Spleen (tissue), 11 donors: Measurements from ENCODE around the gene ARHGEF7. TPM values are rescaled to one million over a fixed set of nuclear protein-coding genes. Genes with fewer than 3 reads are reported as not detected.

ENCODE experiments used
- DNase-seq: peaks from one replicate; pipeline ENCODE4 v3.0.0-alpha.2; 2020
- H3K27ac ChIP-seq, 8 donors: fragments of 200-600 bp; sonication (generic) in 7 of 8; 1 replicate in 4 of 8; 2 replicates in 4 of 8; pipeline versions ENCODE4 v1.5.0 to v1.8.0; 2016 to 2021; ENCODE audit warnings: inconsistent platforms in 4 of 8, mild to moderate bottlenecking in 4 of 8, moderate library complexity in 1 of 8
- H3K27me3 ChIP-seq, 7 donors: fragments of 200-600 bp; sonication (generic) in 6 of 7; replicated peaks in 1 of 7; 1 replicate in 4 of 7; 2 replicates in 3 of 7; pipeline versions ENCODE4 v1.5.0 to v1.8.0; 2016 to 2021; ENCODE audit warnings: inconsistent platforms in 3 of 7, mild to moderate bottlenecking in 1 of 7
- H3K36me3 ChIP-seq, 6 donors: fragments of 200-600 bp; sonication (generic) in 5 of 6; 1 replicate in 4 of 6; 2 replicates in 2 of 6; pipeline versions ENCODE4 v1.5.0 to v1.8.0; 2016 to 2021; ENCODE audit warnings: inconsistent platforms in 2 of 6
- H3K4me1 ChIP-seq, 6 donors: fragments of 200-600 bp; sonication (generic) in 5 of 6; 1 replicate in 3 of 6; 2 replicates in 3 of 6; pipeline versions ENCODE4 v1.5.0 to v1.8.0; 2016 to 2021; ENCODE audit warnings: inconsistent platforms in 3 of 6
- H3K4me3 ChIP-seq, 8 donors: fragments of 200-600 bp; sonication (generic) in 7 of 8; 1 replicate in 4 of 8; 2 replicates in 4 of 8; pipeline versions ENCODE4 v1.5.0 to v1.8.0; 2016 to 2021; ENCODE audit warnings: inconsistent platforms in 4 of 8, mild to moderate bottlenecking in 4 of 8, moderate library complexity in 2 of 8
- H3K9me3 ChIP-seq, 8 donors: fragments of 200-600 bp; sonication (generic) in 7 of 8; 1 replicate in 4 of 8; 2 replicates in 4 of 8; pipeline versions ENCODE4 v1.5.0 to v1.8.0; 2016 to 2021; ENCODE audit warnings: inconsistent platforms in 4 of 8
- POLR2A ChIP-seq, 3 donors: fragments of 450-650 bp; IDR thresholded peaks; one replicate each; pipeline ENCODE4 v1.5.1; 2017; ENCODE audit warnings: antibody characterized with exemption in 3 of 3, mild to moderate bottlenecking in 1 of 3
- POLR2AphosphoS5 ChIP-seq, 3 donors: sonication (generic); formaldehyde crosslinking; IDR thresholded peaks; one replicate each; pipeline ENCODE4 v1.5.1; 2017; ENCODE audit warnings: antibody characterized with exemption in 3 of 3
- WGBS, 5 donors: extraction: QIAGEN DNeasy Blood & Tissue Kit in 3 of 5; methylation state at CpG; one replicate each; pipeline versions ENCODE4 v1.1.5 to v1.1.7; 2013 to 2018; 5-methylcytosine and 5-hydroxymethylcytosine counted together
- intact Hi-C: fragments of 100-400 bp; cut with DNase I; formaldehyde crosslinking; loops from one replicate; pipeline ENCODE4 v1.15.0; 2023; ENCODE audit warnings: low total_unique reads
- polyA plus RNA-seq, 3 donors: library from polyadenylated mRNA; stranded (reverse); fragments of 200-250 nt; gene quantifications; one replicate each; pipeline ENCODE4 v1.2.1, GENCODE V29; 2013
- total RNA-seq, 7 donors: library from RNA; depleted of rRNA in 3 of 7; stranded (reverse); fragments of >200 nt in 3 of 7; fragmentation: NEBNext Ultra II Directional in 4 of 7; extraction: Animal tissue kit (Norgen Biotek cat#: 25700) in 4 of 7; gene quantifications; one replicate each; pipeline versions ENCODE4 v1.1.0 to v1.2.1, GENCODE V29; 2016 to 2021
- TF ChIP-seq, protein P1 (sequence below), 11 experiments: fragments of 200-600 bp in 7 of 11; fragments of 450-650 bp in 4 of 11; sonication (generic) in 4 of 11; IDR thresholded peaks in 8 of 11; conservative IDR thresholded peaks in 3 of 11; 1 replicate in 7 of 11; 2 replicates in 4 of 11; pipeline versions ENCODE4 v1.4.0 to v1.8.0; 2016 to 2021; ENCODE audit warnings: antibody characterized with exemption in 11 of 11, inconsistent platforms in 4 of 11, mild to moderate bottlenecking in 1 of 11
- donor health status: healthy with polysubstance abuse.
- donor health status: DM: no; HTN: no; CAD: no; lungs with moderate emphysema.
- donor health status: DM: no; HTN: no; CAD: no.
- donor health status: Bipolar disorder and iron deficiency.
- donor health status: healthy.
- donor health status: DM: no; HTN: no; CAD: no.
- donor health status: DM: yes; HTN: yes; CAD: no.

The ARHGEF7 gene
- total and polyA plus RNA-seq, 10 donors: 18.0 to 192 (median 114) TPM

DNA sequence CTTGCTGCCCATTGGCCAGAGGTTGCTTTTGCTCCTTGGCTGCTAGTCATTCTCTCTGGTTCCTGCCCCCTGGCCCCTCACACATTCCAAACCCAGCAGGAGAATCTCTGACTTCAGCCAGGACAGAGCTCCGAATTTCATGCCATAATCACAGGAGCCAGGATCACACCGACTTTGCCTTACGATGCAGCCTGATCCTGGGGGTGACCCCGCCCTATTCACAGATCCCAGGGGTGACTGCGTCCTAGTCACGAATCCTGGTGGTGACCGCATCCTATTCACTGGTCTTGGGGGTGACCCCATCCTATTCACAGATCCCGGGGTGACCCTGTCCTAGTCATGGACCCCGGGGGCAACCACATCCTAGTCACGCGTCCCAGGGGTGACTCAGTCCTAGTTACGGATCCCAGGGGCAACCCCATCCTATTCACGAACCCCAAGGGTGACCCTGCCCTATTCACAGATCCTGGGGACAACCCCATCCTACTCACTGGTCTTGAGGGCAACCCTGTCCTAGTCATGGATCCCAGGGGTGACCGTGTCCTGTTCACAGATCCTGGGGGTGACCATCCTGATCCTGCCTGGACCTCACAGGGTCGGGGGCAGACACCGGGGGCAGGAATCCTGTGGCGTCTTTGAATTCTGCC is 198.0 kb downstream of the ARHGEF7 start:
- no peak overlapping the region for H3K27ac ChIP-seq
- H3K27me3 ChIP-seq: no peaks in the 10 kb centered on the region
- no peak for TF ChIP-seq POLR2A (IDR thresholded peaks at IDR 0.05)
- TF ChIP-seq, protein P1, sequence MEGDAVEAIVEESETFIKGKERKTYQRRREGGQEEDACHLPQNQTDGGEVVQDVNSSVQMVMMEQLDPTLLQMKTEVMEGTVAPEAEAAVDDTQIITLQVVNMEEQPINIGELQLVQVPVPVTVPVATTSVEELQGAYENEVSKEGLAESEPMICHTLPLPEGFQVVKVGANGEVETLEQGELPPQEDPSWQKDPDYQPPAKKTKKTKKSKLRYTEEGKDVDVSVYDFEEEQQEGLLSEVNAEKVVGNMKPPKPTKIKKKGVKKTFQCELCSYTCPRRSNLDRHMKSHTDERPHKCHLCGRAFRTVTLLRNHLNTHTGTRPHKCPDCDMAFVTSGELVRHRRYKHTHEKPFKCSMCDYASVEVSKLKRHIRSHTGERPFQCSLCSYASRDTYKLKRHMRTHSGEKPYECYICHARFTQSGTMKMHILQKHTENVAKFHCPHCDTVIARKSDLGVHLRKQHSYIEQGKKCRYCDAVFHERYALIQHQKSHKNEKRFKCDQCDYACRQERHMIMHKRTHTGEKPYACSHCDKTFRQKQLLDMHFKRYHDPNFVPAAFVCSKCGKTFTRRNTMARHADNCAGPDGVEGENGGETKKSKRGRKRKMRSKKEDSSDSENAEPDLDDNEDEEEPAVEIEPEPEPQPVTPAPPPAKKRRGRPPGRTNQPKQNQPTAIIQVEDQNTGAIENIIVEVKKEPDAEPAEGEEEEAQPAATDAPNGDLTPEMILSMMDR (IDR thresholded peaks at IDR 0.05 in 8 of 11, conservative IDR thresholded peaks at IDR 0.05 in 3 of 11): no peak
- TF ChIP-seq POLR2AphosphoS5 (IDR thresholded peaks at IDR 0.05): no peak
- 96 to 98% (median 97%) methylated on average over 10 to 17 of the region's 17 CpGs for WGBS, 5 donors
- peaks cover 0 to 27% (median 17%) of the 10 kb centered on the region in 8 donors for H3K9me3 ChIP-seq
- no peak for DNase-seq
- H3K36me3 ChIP-seq: peaks cover 0 to 60% (median 13%) of the 10 kb centered on the region in 6 donors
- H3K4me3 ChIP-seq: no peak overlapping the region
- intact Hi-C loops: no loop called here
- no peaks in the 10 kb centered on the region for H3K4me1 ChIP-seq

DNA sequence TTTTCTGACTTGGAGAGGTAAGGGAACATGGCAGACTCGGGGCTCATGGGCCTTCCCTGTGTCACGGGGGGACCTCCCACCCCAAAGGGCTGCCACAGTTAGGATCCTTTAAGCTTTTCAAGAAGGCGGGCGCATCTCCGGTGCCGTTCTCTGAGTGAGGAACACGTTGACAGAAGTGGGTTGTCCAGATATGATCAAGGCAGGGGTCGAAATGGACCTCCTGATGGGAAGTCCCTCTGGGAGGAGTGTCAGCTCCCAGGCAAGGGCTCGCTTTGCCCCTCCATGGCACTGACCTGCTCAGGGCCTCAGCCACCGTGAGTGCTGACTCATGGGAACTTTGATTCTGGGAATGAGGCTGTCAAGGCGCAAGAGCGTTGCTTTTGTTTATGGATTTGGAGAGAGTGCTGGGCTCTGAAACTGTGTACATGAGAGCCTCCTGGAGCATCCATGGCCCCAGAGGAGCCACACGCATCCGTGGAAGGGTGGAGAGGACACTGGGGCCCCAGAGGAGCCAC is 198.9 kb downstream of the ARHGEF7 start:
- WGBS, 5 donors: 81 to 90% (median 84%) methylated on average over 14 of the region's 14 CpGs
- Histone ChIP-seq H3K9me3 (peaks cover 0 to 27% (median 17%) of the 10 kb centered on the region in 8 donors), H3K4me1 (no peaks in the 10 kb centered on the region), H3K36me3 (peaks cover 0 to 51% (median 13%) of the 10 kb centered on the region in 6 donors), H3K27ac (no peak overlapping the region), H3K4me3 (no peak overlapping the region), H3K27me3 (no peaks in the 10 kb centered on the region)
- intact Hi-C loops: no loop called here
- DNase-seq: no peak
- TF ChIP-seq POLR2AphosphoS5 (IDR thresholded peaks at IDR 0.05) (peak in 1 of 3 donors; percentile 5), POLR2A (IDR thresholded peaks at IDR 0.05) (no peak)
- TF ChIP-seq, protein P1 (IDR thresholded peaks at IDR 0.05 in 8 of 11, conservative IDR thresholded peaks at IDR 0.05 in 3 of 11): no peak

DNA sequence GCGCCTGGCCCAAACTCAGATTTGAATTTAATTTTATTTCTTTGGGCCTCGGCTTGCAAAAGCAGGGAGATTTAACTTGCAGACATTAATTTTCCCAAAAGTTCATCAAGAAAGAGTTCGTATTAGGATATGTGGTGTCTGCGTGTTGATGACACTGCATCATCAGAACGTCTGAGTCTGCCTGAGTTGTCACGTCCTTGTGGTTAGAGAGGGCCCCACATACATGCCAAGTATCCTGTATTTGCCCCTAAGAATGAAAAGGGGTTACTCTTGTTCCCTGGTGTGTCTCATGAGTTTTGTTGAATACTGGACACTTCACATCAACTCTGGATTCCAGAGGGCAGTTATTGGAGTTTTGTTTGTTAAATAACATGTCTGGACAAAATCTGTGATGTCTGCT is 199.7 kb downstream of the ARHGEF7 start:
- peaks cover 0 to 48% (median 13%) of the 10 kb centered on the region in 6 donors for H3K36me3 ChIP-seq
- H3K4me1 ChIP-seq: no peaks in the 10 kb centered on the region
- H3K9me3 ChIP-seq: peaks cover 0 to 27% (median 17%) of the 10 kb centered on the region in 8 donors
- DNase-seq: no peak
- H3K27me3 ChIP-seq: no peaks in the 10 kb centered on the region
- no peak for TF ChIP-seq POLR2AphosphoS5 (IDR thresholded peaks at IDR 0.05)
- TF ChIP-seq POLR2A (IDR thresholded peaks at IDR 0.05): no peak
- TF ChIP-seq, protein P1 (IDR thresholded peaks at IDR 0.05 in 8 of 11, conservative IDR thresholded peaks at IDR 0.05 in 3 of 11): no peak
- H3K27ac ChIP-seq: no peak overlapping the region
- intact Hi-C loops: no loop called here
- no peak overlapping the region for H3K4me3 ChIP-seq
- 78 to 83% (median 79%) methylated on average over 6 of the region's 6 CpGs for WGBS, 5 donors

DNA sequence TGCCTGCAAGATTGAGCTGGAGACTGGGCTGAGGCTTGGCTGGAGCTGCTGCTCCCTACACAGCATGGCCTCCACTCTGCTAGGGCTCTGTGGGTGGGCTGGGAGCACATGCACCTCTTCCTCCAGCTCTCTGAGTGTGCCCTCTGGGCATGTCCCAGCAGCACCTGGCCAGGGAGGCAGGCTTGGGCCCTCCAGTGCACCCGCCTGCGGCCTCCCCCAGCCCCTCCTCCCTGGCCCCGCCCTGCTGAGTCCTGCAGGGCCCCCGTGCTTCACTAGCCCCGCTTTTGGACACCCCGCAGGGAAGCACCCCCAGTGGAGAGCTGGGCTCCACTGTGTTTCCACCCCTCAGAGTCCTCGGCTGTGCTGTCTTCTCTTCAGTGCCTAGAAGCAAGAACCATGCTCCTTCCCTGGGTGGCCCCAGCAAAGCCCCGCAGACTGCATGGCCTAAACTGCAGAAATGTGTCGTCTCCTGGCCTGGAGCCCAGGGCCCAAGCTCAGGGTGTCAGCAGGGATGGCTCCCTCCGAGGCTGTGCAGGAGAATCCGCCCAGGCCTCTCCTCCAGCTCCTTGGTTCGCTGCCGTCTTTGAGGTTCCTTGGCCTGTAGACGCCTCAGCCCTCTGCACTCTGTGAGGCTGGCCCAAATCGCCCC is 200.4 kb downstream of the ARHGEF7 start:
- Histone ChIP-seq H3K4me1 (no peaks in the 10 kb centered on the region), H3K4me3 (no peak overlapping the region), H3K27me3 (no peaks in the 10 kb centered on the region), H3K36me3 (peaks cover 0 to 48% (median 13%) of the 10 kb centered on the region in 6 donors), H3K27ac (no peak overlapping the region), H3K9me3 (peaks cover 0 to 27% (median 17%) of the 10 kb centered on the region in 8 donors)
- TF ChIP-seq POLR2AphosphoS5 (IDR thresholded peaks at IDR 0.05) (no peak), POLR2A (IDR thresholded peaks at IDR 0.05) (no peak)
- TF ChIP-seq, protein P1 (IDR thresholded peaks at IDR 0.05 in 8 of 11, conservative IDR thresholded peaks at IDR 0.05 in 3 of 11): no peak
- WGBS, 5 donors: 91 to 97% (median 95%) methylated on average over 13 to 15 of the region's 15 CpGs
- no peak for DNase-seq
- intact Hi-C loops: no loop called here
